DMS153 treated with DMSO at 0.1 percent for 48 hours (cell line): ENCODE results near the gene CRIM1.

ENCODE experiments used
- DNase-seq: peaks from one replicate; lab custom pipeline; 2025; ENCODE audit not compliant: unreplicated experiment; lab: John Stamatoyannopoulos, UW

Gene CRIM1

DNA sequence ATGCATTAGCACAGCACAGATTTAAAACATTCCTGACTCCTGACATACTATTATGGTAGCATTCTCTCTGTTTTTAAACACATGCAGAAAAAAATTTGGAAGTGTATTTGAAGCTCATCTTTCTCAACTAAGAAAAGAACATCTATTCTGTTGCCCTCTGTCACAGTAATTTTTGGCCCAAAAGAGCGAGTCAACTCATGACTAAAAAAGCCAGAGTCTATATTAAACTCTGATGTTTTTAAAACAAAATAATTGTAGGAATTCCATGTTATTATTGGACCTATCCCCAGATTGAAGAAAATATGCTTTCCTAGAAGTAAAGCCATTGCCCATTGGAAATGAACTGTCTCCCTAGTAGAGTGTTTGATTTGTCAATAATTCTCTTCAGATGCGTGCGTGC lies 96.7 kb downstream of the CRIM1 start:
- DNase-seq: no peak

DNA sequence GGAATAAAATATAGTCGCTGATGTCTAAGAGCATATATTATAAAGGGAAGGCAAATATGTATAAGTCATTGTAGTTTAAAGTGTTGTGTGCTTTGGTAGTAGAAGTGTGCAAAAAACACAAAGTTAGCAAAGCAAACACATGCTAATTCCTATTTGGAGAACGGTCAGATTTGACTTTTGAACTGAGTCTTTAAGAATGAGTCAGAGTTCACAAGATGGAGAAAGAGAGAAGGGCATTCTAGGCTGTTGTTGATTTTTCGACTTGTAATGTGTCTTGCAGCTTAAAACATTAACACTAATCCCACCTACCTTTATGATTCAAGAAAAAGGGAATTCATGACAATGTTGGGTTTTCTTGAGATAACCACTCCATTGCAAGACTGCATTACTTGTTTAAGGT lies 98.1 kb downstream of the CRIM1 start:
- no peak for DNase-seq

DNA sequence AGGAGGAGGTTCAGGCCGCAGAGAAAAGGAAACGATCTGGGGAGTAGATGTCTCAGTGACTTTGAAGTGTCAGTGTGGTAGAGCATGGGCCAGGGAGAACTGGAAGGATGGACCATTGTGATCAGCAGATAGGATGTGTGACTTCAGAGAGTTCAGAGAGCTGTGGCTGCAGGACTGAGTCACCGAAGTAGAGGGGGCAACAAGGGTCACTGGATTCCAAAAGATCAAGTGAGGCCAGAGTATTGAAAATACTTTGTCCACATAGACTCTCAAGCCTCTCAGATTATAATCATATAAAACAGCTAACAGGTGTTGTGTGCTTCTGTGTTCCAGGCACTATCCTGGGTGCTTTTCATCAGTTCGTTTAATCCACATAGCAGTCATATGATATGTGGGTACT lies 99.4 kb downstream of the CRIM1 start:
- DNase-seq: no peak

DNA sequence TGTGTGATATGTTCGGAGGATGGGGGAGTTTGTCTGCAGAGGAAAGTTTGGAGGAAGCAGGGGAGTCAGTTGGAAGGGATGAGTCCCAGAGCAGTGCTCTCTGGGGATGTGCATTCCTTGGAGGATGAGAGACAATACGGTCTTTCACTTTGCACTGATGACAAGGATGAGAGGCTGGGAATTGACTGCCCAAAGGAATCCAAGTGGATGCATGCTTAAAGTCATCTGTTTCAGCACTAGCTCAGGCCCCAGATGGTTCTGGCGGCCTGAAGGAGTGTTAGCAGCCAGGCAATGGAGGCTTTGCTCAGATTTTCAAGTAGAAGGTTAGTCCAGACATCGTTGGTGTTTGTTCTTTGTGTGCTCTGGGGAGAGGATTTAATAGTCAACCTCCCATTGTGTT lies 100.2 kb downstream of the CRIM1 start:
- no peak for DNase-seq

DNA sequence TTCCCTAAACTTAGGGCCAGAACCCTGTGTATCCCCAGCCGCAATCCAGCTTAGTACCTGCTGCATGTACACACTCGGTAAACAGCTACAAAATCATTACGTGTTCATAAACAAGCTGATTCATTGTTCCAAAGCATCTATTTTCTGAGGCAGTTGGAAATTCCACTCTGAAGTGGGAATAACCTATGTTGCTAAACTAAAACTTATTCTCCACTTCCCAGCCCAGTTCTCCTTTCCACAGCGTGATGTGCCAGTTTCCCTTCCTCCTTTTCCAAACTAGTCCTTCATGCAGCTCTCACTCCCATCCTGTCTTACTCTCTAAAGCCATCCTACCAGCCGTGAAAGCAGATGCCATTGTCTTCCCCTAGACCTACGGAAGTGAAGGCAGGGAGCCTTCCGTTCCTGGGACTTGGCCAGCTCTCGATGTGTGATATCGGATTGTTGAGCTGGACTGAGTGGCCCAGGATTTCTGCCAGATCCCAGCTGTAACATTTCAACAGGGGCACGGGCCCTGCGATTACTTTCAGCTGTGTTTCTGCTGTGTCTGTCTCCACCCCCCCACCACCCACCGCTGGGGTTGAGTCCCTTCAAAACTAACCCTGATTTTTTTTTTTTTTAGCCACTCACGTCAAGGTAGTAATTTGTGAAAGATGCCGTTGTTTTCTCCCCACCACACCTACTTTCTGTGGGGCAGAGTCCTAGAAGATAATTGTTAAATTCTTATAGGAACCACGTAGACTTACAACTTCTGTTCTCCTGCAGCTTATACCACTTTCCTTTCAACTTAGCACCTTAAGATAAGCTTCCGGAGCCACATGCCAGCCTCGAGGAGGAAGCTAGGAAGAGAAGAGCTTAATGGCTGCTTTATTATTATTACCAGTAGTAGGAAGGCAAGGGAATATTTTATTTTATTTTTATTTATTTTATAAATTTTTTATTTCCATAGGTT lies 100.9 kb downstream of the CRIM1 start:
- no peak for DNase-seq

DNA sequence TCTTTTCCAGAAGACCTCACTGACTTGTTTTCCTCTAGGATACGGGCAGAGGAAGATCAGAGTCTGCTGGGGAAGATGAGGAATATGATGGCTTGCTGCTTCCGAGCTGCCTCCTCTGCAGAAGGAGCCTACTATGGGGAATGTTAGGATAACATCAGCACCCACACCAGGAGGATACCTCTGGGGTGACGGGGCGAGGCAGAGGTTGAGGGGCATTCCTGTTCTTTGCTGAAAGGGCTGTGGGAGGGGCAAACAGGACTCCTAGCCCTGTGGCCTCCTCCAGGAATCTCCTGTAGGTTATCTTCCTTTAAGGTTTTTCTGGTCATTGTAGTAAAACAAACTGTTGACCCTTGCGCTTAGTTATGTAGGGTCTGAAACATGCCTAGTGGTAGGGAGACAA lies 102.5 kb downstream of the CRIM1 start:
- no peak for DNase-seq

DNA sequence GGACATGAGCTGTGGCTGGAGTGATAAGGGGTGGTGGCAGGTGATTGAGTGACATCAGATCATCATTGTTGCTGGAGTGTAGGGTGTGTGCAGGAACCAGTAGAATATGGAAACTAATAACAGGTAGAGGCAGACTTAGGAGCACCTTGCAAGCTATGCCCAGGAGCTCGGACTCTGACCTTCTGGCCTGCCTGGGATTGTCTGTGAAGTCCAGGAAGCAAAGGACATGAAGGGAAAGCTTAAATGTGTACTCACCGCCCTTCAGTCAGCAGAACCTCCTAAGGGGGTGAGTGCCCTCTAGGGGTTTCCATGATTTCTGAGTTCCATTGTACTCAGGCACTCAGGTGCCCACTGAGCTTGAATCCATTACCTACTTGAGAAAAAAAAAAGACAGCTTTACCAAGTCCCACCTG lies 104.2 kb downstream of the CRIM1 start:
- DNase-seq: peak; percentile 63

DNA sequence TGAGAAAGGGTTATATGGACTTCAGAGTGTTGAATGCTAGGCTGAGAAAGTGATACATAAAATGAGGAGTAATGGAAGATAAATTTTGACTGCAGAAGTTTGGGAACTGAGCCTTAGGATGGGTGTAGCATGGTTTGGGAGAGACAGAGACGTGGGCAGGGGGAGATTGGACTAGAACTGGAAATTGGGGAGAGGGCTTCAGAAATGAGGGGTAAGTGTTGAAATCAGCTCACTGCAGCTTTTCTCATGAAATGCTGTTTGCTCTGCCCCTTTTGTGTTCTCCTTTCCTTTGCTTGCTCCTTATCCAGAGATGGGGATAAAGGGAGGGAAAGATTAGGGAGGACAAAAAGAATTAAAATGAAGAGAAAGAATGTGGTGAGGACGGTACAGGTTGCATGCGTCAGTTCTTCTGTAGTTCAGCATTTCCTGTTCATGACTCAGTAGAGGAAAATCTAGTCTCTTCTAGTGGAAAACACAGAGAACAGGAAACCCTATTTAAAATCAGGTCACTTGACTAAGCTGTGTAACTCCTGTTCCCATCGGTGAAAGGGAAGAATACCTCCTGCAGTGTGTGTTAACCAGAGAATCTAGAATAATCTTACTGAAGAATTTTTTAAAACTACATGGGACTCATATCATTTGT lies 105.6 kb downstream of the CRIM1 start:
- peak; percentile 23 for DNase-seq

DNA sequence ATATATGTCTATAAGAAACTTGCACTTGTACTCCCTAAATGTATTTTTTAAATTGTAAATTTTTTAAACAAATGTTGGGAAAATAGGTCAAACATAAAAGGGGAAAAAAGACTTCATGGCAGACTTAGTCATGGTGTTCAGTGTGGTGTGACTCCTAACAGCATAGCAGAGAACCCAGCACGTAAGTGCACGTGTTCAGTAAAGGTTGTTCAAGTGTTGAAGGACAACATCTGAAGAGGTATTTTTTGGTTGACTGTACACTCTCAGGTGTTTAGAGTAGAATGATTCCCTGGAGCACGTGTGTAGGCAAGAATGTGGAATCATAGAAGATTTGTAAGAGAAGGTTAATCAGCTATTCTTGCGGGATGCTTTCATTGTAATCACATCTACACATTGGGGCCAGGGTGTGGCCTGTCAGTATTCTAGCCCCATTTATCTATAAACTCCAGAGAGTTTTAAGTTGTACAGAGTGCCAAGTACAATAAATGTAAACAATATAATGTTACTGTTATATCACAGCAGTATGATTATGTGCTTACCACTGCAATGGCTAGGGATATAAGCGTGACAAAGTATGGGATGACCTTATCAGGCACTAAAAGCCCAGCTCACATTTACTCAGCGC lies 106.8 kb downstream of the CRIM1 start:
- DNase-seq: no peak

DNA sequence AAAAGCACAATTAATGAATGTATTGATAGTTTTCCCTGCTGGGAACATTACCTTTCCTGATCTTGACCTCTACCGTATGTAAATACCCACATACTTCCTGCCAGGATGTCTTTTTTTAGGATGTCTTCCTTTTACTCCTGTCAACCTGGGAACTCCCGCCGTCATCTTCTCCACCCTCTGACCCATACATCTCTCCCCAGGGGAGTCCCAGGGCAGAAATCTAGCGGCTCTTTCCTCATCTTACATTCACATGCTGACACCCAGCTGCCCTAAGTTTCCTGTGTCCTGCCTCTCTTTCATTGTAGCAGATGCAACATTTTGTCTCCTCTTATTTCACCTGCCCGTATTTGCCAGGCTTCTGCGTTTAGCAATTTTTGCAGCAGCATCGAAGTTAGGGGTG lies 107.8 kb downstream of the CRIM1 start:
- DNase-seq: no peak

DNA sequence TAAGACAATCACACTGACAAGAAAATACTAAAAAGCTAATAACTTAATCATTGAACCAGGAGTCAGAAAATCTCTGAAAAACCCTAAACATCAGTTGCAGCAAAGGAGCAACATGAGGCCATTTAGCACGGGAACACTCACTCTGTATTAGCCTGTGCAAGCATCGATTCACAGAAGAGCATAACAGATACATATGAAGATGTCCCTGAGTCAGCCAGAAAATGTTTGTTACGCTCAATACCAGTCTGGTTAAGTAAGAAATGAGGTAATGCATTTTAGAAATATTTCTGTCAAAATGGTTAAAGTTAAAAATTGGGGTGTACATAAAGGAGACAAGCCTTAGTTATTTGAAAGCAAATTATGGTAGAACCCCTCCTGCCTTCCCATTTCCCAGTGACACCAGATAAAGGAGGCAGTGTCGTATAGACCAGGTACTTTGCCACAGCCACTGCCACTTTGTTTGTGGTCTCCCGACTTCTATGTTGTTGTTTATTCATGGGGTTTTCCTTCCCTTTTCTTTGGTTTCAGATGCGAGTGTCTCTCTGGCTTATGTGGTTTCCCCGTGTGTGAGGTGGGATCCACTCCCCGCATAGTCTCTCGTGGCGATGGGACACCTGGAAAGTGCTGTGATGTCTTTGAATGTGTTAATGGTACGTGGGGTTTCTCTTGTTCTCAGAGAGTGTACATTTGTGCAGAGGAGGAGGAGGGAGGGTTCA lies 108.6 kb downstream of the CRIM1 start:
- no peak for DNase-seq

DNA sequence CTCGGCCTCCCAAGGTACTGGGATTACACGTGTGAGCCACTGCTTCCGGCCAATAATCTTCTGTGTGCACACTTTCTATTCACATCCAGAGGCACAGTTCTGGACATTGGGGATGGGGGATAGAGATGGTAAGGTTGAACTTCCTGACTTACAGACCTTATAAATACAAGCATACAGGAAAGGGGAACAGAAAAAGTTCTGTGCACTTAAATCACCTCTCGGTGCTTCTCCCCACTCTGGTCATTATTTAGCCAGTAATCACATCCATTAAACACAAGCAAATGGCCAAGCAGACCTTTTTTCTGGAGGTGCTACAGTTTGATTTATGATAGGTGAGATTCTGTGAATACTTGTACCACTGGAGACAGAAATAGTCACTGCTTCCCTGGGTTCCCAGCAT lies 110.6 kb downstream of the CRIM1 start:
- DNase-seq: no peak

DNA sequence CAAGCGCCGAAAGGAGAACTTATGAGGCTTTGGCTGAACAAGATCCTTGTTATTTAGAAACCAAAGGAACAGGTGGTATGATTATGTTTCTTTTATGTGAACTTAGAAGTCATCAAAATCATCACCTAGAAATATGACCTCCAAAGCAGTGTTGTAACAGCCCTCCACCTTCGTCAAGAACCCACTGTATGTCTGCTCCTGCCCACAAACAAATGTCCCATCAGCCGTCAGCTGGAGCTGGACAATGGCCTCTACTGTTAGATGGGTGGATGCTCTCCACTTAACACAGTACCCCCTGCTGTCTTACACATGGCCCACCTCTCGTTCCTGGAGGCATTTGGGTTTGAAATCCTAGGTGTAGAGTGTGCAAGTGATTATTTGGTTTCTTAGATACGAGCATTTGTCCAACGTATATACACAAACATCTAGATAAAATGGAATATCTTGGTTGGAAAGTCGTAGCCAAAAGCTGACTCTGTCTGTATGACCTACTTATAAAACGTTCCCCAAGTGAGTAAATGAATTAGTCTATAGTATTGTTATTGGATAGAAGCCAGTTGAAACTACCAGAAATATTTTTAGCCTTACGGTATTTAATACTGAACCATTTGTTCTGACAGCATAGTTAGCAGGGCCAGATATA lies 113.0 kb downstream of the CRIM1 start:
- no peak for DNase-seq

DNA sequence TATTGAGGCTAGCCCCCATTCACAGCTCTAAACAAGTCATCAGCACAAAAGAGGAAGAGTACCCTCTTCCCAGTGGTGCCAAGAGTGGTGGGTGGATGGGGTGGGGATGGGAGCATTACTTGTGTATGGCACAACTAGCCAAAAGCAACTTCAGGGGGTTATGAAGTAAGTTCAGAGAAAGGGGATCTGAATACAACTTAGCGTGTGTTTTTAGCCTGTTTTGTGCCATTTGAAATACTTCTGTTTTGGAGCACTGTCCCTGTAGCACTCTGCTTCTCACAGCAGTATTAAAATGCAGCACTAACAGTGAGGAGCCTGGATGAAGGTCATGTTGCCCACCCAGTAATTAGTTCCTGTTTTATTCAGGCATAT lies 113.5 kb downstream of the CRIM1 start:
- no peak for DNase-seq

DNA sequence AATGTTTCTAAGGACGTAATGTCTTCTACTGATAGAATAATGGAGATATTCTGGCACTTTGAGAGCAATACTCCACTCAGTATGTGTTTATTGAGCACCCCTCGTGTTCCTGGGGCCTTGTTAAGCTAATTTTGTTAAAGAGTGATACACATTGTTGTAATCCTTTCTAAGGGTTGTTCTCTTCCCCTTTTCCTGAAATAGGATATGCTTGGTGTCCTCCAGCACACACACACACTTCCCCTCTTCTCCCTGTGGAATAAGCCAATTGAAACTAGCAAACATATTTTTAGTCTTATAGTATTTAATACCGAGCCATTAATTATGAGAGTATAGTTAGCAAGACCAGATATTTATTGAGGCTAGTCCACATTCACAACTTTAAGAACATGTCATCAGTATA lies 114.1 kb downstream of the CRIM1 start:
- no peak for DNase-seq

DNA sequence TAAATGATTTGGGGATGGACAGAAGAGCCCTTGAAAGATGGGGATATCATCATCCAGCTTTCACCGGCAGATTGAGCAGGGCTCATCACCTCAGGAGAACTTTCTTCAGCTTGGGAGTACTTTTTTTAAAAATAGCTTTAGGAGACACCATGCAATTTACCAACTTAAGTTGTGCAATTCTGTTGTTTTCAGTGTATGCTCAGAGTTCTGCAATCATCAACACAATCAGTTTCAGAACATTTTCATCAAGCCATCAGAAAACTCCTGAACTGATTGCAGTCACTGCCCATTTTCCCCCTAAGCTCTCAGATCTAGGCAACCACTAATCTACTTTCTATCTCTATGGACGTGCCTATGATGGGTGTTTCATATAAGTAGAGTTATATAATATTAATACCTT lies 117.7 kb downstream of the CRIM1 start:
- no peak for DNase-seq

DNA sequence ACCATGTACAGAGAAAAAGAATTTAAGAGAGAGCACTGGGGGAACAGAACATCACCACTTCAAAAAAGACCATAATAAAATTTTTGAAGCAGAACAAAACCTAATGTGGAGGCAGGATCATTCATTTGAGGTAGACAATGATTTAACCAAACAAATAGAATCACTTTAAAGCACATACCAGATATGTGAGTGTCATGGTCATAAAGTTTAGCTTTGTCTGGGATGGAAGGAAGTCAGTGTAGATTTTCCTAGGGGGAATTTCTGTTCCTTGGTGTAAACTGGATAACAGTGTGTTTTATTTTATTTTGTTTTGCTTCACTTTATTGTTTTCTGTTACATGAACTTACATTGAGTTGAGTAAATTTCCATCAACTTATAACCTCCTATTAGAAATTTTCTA lies 120.8 kb downstream of the CRIM1 start:
- DNase-seq: no peak

DNA sequence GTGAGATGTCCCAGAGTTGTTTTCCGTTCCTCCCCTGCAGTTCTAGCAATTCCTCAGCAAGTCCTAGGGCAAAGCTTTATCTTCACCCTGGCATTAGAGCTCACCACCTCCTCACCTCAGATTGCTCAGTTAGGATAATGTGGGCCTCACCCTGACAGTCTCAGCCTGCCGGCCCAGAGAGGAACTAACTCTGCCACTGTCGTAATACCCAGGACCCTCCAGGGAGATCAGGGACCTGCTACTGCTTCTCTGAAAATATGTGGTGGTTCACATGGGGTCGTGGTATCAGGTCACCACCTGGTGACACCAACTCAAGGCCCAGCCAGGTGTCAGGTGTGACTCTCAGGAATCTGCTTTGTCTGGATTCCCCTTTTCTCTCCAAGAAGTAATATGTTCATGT lies 121.7 kb downstream of the CRIM1 start:
- no peak for DNase-seq

DNA sequence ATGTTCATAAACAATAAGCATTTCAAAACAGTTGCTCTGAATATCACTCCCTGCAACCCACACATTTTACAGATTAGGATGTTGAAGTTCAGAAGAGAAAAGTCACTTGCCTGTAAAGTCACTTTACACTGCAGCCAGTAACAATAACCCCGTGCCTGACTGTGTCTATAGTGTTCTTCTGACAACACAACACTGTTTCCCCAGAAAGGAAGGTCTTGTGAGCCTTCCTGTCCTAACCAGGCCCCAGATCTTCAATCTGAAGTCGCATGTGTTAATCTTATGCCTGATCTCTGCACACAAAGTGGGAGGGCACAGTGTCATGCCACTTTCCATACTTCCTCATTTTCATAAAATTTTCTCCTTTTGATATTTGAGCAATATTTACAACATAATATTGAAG lies 122.2 kb downstream of the CRIM1 start:
- DNase-seq: no peak

DNA sequence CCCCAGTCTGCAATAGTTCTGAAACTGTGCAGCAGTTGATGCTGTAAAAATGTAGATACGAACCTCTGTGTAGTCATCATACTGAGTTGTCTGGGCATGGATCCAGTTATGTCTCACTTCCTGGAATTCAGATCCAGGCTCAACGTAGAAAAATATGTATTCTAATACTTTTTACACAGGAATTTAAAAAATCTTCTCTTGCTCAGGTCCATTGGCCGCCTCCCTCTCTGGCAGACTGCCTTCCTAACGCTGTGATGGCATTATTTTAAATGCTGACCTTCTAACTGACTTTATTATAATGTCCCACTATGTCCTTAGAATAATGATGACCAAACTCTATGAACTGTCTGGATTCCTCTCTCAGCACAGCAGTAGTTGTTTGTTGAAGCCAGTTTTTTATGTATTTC lies 122.8 kb downstream of the CRIM1 start:
- DNase-seq: no peak

DNA sequence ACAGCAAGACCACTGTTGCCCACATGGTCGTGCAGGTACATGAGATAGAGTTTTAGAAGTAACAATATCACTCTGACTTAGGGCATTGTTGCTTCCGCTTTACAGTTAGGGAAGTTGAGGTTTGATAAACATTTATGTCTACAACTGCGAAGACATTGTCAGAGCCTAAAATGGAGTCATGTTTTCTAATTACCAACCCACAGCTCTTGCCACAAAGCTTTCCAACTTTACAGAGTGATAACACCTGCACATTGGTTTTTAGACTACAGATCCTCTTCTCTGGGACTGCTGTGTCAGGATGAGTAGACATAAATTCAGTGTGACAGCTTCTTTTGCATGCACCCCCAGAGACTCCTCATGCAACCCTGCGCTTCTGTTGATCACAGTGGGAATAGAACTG lies 123.4 kb downstream of the CRIM1 start:
- no peak for DNase-seq
